ENCODE measurements around the gene TMLHE.
"Not testable (repeated sequence)": the region's sequence is repeated elsewhere in the genome, so short reads cannot be mapped to it uniquely, and the experiment has no call there.

The TMLHE gene

DNA sequence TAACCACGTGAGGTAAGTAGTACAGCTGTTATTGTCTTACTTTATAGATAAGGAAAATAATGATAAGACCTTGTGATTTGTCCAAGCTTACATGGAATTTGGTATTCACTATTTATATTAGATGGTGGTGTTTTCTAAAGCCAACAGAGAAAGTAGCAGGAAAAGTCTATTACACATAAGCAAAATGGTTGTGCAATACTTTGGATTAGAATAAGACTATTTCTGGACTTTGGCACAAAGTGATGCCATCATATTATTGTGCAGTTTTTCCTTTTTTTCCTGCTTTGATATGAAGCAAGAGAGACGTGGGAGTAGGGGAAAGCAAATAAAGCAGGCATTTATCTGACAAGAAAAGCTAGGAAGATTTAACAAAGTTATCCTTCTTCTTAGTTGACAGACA is 117.6 kb downstream of the TMLHE start:
- DNase-seq (ENCODE audit: low spot score) = not testable (repeated sequence)

DNA sequence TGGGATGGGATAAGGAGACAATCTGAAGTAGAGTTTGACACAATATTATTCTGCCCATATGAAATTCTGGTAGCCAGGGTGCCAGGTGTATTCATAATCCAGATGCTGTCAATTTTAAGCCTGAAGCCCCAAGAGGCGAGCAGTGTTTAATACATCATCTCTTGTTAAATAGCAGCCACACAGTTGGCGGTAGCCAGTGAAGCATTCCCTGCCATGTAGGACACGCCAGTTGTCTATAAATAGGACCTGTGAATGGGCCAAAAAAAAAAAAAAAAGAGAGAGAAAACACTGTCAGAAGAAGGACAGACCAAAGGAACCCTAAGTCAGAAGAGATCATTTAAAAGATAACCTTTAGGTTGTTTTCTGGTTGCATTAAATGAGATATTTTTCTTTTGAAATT is 121.3 kb downstream of the TMLHE start:
- DNase-seq (ENCODE audit: low spot score) = not testable (repeated sequence)

DNA sequence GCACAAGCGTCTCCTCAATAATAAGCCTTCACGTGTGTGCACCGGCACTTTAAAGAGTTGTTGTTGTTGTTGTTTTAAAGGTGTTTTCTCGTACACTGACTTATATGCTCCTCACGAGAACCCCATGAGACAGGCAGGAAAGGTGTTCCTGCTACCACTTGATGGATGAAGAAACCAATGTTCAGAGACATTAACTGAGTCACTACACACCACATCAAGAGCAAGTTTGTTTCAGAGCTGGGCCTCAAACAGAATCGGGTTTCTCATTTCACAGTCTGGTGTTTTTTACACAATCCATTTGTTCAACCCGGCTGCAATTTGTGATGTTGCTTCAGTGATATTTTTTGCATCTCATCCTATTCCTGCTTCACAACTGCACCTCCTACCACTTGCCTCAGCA is 135.6 kb downstream of the TMLHE start:
- DNase-seq (ENCODE audit: low spot score) = not testable (repeated sequence)

DNA sequence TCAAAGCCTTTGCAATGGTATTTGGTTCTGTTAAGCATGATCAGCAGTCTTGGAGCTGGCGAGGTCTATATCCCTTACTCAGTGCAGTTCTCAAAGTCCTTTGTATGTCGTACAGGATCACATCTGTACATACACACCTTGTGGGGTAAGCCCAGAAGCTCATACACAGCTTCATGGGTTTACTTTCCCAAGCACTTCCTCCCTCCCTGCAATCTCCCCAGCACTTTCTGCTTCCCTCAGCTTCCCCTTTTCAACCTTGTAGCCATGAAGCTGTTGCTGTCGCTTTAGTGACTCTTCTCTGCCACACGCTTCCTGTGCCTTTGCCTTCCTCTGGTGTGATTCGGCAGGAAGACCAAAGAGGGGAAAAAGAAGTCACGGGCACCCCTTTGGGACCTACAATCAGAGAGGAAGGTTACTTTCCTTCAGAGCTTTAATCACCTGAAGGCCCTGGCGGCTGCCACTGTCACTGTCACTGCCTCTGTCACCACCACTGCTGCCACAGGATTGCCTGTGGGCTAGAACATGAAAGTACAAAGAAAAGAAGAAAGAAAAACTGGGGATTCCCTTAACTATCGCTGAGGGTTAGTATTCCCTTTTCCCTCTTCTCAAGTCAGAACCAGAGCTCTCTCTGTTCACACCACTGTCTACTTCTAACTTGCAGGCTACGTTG is 146.3 kb downstream of the TMLHE start:
- DNase-seq (ENCODE audit: low spot score) = not testable (repeated sequence)

DNA sequence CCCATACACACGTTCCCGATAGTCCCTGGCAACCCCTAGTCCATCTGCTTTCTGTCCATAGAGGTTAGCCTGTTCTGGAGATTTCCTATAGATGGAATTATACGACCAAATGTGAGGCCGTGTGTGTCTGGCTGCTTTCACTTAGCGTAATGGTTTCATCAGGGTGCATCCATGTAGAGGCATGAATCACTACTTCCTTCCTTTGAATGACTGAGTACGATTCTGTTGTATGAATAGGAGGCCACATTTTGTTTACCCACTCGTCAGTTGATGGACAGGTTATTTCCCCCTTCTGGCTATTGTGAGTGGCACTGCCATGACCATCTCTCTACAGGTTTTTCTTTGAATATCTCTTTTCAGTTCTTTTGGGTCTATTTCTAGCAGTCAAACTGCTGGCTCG is 152.3 kb downstream of the TMLHE start:
- DNase-seq (ENCODE audit: low spot score) = not testable (repeated sequence)

DNA sequence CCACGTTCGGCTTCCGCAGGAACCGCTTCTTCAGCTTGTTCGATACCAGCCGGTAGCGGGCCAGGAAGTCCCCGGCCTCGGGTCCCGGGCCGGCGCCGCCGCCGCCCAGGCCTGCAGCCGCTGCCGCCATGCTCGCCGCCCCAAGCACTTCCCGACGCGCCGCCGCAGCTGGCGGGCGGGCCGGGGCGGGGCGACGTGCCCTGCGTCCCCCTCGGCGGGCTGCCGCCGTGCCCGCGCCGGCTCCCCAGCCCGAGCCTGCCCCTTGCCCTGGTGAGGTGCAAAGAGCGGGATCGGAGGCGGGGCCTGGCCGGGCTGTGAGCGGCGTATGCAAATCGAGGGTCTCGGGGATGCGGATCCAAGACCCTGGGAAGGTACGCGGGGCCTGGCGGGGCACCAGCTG is 154.3 kb downstream of the TMLHE start, which contains the start of gene F8A3:
Gene F8A3 (minus strand): TSS at position 150 of the 400 bp plus-strand sequence. CDS start 20 bp downstream, at position 130.
- DNase-seq (ENCODE audit: low spot score) = not testable (repeated sequence)

DNA sequence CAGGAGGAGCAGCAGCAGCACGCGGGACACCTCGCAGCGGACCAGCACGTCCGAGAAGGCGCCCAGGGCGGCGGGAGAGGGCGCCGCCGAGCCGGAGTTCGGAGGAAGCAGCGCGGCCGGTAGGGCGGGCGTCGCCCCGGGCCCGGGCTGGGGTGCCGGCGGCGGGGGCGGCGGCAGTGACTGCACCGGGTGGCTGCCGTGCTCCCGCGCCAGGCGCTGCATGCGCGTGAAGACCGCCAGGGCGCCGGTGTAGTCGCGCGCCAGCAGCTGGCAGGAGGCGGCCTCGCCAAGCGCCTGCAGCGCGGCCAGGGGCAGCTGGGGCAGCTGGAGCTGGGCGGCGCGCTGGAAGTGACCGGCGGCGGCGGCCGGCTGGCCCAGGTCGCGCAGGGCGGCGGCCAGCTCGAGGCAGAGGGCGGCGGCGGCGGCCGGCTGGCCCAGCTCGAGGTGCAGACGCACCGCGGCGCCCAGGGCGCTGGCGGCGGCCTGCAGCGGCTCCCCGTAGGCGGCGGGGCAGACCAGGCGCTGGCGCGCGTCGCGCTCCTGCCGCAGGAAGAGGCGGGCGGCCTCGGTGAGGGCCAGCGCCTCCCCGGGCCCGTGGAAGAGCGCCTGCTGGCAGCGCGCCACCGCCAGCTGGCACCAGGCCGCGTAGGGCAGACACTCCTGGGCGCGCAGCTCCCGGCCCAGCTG is 154.8 kb downstream of the TMLHE start:
- DNase-seq (ENCODE audit: low spot score) = not testable (repeated sequence)

DNA sequence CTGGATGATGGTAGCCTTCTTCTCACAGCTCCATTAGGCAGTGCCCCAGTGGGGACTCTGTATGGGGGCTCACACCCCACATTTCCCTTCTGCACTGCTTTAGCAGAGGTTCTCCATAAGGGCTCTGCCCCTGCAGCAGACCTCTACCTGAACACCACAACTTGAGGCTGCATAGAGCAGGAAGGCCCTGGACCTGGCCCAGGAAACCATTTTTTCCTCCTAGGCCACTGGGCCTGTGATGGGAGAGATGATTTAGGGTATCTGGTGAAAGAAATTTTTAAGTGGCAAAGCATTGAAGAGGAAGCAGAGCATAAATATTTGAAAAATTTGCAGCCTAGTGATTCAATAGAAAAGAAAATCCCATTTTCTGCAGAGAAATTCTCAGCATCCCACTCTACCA is 171.7 kb downstream of the TMLHE start:
- no peak for DNase-seq (ENCODE audit: low spot score)
